WI38 (cell line): ENCODE measurements around the gene GLYR1.

ENCODE experiments used
- H3K4me3 ChIP-seq: 2 replicates; pipeline ENCODE4 v1.5.1; 2011; ENCODE audit warnings: low read depth, mild to moderate bottlenecking, control low read depth, low read length
- TF ChIP-seq, protein P1 (sequence below): IDR thresholded peaks from 2 replicates; pipeline ENCODE4 v1.5.1; 2012; ENCODE audit warnings: low read depth, mild to moderate bottlenecking, control low read depth, low read length

GLYR1 gene

DNA sequence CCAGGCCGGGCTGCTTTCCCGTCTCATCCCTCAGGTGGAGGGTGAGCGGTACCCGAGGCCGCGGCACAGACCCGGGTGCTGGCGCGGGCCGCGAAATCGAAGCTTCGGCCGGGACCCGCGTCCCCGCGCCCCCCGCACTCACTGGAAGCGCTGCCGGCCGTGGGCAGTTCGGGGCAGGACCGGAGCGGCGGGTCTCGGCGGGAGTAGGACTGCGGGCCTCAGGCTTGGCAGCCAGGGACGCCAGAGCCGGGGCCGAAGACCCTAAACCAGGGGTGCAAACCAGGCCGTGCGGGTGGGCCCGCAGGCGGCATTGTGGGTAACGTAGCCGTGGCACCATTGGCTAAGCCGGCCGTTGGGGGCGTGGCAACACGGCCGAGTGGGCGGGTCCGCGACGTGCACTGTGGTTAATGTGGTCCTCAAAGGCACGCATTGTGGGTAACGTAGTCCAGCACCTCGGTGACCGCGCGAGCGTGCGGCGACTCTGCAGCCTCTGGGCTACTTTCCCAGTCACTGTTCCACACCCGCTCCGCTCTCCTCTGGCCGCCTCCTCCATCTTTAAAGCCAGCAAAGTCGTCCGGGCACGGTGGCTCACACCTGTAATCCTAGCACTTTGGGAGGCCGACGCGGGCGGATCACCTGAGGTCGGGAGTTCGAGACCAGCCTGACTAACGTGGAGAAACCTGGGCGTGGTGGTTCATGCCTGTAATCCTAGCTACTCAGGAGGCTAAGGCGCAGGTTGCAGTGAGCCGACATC lies 80.0 kb downstream of the GLYR1 start, which contains the start of gene ZNF500:
Gene ZNF500, minus strand, starts transcription at position 288 of the 754 bp plus-strand sequence. CDS start 1,184 bp downstream, outside the sequence.
- TF ChIP-seq, protein P1, sequence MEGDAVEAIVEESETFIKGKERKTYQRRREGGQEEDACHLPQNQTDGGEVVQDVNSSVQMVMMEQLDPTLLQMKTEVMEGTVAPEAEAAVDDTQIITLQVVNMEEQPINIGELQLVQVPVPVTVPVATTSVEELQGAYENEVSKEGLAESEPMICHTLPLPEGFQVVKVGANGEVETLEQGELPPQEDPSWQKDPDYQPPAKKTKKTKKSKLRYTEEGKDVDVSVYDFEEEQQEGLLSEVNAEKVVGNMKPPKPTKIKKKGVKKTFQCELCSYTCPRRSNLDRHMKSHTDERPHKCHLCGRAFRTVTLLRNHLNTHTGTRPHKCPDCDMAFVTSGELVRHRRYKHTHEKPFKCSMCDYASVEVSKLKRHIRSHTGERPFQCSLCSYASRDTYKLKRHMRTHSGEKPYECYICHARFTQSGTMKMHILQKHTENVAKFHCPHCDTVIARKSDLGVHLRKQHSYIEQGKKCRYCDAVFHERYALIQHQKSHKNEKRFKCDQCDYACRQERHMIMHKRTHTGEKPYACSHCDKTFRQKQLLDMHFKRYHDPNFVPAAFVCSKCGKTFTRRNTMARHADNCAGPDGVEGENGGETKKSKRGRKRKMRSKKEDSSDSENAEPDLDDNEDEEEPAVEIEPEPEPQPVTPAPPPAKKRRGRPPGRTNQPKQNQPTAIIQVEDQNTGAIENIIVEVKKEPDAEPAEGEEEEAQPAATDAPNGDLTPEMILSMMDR = no peak
- peak within 1 kb of the TSS; percentile 94 for H3K4me3 ChIP-seq

DNA sequence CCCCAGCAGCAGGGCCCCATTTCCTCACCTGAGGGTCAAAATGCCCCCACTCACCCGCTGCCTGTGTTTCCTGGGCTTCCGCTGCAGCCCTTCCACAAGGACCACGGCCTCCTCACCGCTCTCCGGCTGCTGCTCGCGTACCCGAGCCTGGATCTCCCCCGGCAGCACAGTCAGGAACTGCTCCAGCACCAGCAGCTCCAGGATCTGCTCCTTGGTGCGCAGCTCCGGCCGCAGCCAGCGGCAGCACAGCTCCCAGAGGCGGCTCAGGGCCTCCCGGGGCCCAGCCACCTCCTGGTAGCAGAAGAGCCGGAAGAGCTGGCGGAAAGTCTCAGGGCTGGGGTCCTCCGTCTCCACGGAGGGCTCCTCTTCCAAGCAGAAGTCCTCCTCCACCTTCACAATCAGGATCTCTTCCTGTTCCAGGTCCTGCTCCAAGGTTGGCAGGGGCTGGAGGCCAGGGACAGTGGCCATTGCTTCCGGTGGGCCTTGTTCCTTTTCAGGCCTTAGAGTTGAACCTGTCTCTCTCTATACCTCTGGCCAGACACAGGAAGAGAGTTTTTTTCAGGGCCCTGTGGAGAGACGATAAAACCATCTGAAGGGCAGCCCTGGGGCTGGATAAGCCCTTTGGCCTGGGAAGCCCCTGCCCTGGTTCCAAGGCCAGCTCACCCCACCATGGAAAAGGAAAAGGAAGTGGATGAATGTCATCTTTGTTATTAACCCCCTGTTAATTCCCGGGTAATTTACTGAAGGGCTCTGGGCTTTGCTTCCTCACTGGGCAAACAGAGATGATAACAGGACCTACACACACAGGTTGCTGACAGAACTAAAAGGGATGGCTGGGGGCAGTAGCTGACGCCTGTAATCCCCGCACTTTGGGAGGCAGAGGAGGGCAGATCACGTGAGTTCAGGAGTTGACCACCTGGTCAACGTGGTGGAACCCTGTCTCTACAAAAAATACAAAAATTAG lies 81.3 kb downstream of the GLYR1 start:
- TF ChIP-seq, protein P1 = no peak
- peak overlapping the region; percentile 94 for H3K4me3 ChIP-seq

DNA sequence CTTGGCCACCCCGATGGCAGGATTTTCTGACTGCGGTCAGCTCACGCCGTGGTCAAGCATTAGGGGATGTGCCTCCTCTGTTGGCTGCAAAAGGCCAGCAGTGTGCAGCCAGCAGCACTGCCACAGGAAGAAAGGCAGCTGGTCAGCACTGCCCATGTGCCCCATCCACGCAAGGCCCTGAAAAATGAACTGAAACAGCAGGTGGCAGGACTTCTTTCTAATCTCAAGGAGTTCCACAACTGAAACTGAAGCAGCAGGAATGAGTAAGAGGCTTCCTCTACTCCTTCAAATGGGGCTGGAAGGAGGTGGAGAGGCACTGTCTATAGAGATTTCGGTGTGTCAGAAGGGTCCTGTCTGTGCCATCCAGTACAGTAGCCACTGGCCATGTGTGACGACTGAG lies 83.3 kb downstream of the GLYR1 start:
- TF ChIP-seq, protein P1 = no peak
- H3K4me3 ChIP-seq = no peak overlapping the region

DNA sequence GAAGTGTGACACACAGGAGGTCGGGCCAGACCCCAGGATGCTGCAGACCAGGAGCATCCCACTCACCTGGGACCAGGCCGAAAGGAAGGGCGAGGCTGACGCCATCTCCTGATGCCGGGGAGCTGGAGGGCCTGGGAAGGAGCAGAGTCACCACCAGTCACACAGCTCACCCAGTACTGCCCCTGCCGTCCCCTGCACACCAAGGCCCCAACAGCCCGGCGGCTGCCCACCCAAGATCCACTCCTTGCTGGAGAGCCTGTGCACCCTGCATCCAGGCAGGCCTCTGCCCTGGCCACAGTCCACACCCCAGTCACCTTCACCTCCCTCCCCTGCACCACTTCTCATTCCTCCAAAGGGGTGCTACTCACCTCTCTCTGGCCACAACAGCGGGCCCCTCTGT lies 84.9 kb downstream of the GLYR1 start:
- no peak overlapping the region for H3K4me3 ChIP-seq
- TF ChIP-seq, protein P1 = no peak

DNA sequence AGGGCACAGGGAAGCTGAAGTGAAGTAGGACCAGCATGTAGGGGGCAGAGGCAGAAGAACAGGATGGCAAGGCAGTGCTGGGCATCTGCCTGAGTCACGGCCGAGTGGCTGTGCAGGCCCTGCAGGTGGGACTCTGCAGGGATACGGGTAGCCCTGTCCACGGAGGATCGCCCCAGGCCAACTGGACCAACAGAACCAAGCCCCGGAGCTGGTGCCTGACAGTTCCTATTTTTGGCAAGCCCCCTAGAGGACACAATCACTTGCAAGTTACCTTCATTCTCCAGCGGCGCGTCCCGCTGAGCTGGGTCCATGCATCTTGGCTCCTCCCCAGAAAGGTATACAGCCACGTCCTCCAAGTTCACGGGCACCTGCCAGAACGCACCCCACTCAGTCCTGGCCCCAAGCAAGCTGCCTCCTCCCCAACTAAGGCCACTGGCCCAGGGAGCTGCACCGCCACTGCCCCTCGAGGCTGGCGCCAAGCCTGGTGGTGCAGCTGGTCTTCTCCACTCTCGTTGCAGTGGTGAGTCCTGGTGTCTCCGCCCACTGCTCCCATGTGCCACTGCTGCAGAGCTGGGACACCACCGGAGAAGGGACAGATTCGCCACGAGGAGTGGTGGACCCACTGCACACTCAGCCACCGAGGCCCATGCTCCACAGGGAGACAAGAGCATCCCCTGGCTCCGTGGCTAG lies 86.7 kb downstream of the GLYR1 start:
- TF ChIP-seq, protein P1 = no peak
- H3K4me3 ChIP-seq = no peak overlapping the region

DNA sequence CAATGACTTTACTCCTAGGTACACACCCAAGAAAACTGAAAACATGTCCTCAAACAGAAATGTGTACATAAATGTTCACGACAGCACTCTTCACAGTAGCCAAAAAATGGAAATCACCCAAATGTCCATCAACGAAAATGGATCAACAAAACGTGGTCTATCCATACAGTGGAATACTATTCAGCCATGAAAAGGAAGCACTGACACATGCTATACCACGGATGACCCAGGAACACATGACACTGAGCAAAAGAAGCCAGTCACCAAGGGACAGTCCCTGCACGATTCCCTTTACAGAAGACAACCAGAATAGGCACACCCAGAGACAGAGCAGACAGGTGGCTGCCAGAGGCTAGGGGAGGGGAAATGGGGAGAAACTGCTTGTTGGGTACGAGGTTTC lies 91.4 kb downstream of the GLYR1 start:
- H3K4me3 ChIP-seq = no peak overlapping the region
- TF ChIP-seq, protein P1 = no peak
